T-helper 1 cell treated with Interleukin-12 subunit alpha and Interleukin-12 subunit beta and Interleukin-4 antibody, amounts not matched to agents 30 ng/mL and 1 ng/mL, for 36 hours (primary cell): ENCODE measurements around the gene EPX. TPM values are rescaled to one million over a fixed set of nuclear protein-coding genes. Genes with fewer than 3 reads are reported as not detected.
"Not testable (repeated sequence)": the region's sequence is repeated elsewhere in the genome, so short reads cannot be mapped to it uniquely, and the experiment has no call there.

Source experiments
- intact Hi-C: fragments of 100-400 bp; cut with micrococcal nuclease; formaldehyde crosslinking; loops from one replicate; pipeline ENCODE4 v1.15.1; 2024
- total RNA-seq: library from RNA; stranded (reverse); gene quantifications from 2 replicates; pipeline ENCODE4 v1.2.3, GENCODE V29; 2022

The EPX gene, protein sequence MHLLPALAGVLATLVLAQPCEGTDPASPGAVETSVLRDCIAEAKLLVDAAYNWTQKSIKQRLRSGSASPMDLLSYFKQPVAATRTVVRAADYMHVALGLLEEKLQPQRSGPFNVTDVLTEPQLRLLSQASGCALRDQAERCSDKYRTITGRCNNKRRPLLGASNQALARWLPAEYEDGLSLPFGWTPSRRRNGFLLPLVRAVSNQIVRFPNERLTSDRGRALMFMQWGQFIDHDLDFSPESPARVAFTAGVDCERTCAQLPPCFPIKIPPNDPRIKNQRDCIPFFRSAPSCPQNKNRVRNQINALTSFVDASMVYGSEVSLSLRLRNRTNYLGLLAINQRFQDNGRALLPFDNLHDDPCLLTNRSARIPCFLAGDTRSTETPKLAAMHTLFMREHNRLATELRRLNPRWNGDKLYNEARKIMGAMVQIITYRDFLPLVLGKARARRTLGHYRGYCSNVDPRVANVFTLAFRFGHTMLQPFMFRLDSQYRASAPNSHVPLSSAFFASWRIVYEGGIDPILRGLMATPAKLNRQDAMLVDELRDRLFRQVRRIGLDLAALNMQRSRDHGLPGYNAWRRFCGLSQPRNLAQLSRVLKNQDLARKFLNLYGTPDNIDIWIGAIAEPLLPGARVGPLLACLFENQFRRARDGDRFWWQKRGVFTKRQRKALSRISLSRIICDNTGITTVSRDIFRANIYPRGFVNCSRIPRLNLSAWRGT
- not detected in 2 replicates for total RNA-seq

DNA sequence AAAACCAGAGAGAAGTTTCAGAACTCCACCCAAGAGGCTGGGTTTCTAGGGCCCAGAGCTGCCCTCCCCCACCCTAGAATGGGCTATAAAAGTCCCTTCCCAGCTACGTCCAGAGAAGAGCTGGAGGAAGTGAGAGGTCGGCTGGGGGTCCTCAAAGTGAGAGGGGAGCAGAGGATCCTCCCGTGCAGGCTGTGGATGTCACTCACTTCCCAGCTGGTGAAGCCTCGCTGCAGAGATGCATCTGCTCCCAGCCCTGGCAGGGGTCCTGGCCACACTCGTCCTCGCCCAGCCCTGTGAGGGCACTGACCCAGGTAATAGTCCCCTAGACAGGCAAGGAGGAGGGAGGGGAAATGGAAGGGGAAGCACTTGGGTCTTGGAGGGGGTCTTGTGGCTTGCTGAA is at the start of gene EPX:
EPX (plus strand) TSS at position 115 of the 400 bp plus-strand sequence; CDS start at position 236, 121 bp downstream.
- intact Hi-C loops, result no loop called here

DNA sequence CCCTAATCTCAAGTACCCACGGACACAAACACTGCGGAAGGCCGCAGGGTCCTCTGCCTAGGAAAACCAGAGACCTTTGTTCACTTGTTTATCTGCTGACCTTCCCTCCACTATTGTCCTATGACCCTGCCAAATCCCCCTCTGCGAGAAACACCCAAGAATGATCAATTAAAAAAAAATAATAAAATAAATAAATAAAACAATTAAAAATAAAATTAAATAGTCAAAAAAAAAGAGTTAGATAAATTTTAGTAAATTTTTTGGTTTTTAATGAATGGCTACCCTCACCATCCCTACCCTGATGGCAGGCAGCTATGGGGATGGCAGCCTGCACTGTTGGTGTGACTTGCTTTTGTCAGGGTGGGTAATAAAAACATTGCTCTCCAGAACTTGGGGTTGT is 49.2 kb upstream of the EPX start:
- intact Hi-C loops, result not testable (repeated sequence)

DNA sequence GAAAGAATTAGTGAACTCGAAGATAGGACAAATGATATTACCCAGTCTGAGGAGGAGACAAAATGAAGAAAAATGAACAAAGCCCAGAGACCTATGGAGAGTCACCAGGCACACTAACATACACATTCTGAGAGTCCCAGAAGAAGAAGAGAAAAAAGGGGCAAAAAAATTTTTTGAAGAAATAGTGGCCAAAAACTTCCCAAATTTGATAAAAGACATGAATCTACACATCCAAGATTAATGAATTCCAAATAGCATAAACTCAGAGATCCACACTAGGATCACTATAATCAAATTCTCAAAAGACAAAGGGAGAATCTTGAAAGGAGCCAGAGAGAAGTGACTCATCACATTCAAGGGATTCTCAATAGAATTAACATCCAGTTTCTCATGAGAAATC is 47.7 kb upstream of the EPX start:
- intact Hi-C loops, result no loop called here

DNA sequence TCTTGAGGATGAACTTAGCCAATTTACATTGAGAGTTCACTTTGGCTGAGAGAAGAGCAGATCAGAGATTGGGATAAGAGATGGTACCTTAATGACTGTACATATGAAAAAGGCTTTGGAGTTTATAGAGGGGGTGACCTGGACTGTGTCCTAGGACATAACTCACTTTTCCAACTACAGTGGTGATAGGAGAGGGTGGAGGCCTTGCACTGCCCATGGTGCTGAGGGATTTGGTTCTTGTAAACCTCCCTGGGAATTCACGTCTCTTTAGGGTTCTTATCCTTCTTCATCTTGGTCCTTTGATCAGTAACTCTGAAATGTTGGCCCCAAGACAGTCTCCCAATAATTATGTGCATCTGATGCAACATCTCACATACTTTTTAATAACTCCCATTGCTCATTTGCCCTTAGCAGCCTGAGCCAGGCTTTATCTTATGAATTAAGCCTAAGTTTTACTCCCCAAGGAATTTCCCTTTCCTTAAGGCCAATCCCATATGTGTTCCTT is 44.5 kb upstream of the EPX start, which contains the start of gene OR4D1:
OR4D1 (plus strand) TSS at position 455 of the 505 bp plus-strand sequence. CDS start 6,770 bp downstream, outside the sequence.
- intact Hi-C loops, result no loop called here

DNA sequence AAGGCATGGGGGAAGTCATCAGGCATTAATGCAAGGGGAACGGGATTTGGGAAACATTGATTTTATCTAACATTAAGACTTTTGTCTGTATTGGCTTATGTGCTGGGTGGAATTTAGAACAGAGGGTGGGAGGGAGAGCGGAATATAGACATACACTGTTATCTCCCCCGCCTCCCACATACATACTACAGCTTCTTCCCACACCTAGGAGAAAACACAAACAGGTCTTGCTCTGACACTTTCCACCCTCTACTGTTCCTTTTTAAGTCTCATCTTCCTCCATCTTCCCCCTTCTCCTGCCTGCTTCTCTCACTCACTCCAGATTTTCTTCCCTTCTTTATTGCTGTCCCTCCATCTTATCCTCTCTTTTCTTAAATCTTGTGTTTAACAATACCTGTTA is 43.9 kb upstream of the EPX start:
- intact Hi-C loops, result no loop called here

DNA sequence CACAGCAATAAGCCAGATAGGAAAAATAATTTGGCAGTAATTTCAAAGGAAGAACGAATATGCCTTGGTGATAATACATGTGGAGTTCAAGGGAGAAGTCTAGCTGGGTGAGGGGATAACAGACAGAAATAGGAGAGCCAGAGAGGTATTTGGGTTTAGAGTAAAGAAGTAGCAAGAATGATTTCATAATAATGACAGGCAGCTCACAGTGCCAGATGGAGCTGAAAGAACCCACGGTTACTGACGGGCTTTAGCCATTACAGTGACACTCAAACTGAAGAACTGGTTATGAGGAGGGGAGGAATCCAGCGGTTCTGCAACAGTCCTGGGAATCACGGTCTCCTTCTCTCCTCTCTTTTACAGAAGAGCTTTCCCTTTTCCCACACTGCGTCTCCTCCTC is 42.1 kb upstream of the EPX start:
- intact Hi-C loops, result loop anchor here (5.0 to 10.0 kb wide), 2 partner anchors 298 to 896 kb away; partner anchors contain the start of genes MRPS23 and MSI2

DNA sequence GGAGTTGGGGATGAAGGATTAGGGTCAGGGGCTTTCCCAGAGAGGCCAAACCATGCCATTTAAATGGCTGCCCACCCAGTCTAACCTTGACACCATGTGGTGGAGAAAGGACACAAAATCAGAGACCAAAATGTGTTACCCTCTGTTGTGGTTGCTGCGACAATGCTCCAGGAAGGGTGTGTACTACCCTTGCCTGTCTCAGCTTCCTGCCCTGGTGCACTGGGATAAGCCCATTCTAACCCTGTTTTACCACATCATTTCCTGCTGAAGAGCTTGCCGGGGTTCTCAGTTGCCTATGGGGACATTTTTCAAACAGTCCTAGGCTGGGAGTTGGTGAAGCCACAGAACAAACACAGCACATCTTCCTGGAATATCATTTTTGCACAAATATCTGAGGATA is 39.5 kb upstream of the EPX start:
- intact Hi-C loops, result loop anchor here (1.0 to 10.0 kb wide), 4 partner anchors 19 to 898 kb away; partner anchors contain the start of genes MKS1, MRPS23 and MSI2

DNA sequence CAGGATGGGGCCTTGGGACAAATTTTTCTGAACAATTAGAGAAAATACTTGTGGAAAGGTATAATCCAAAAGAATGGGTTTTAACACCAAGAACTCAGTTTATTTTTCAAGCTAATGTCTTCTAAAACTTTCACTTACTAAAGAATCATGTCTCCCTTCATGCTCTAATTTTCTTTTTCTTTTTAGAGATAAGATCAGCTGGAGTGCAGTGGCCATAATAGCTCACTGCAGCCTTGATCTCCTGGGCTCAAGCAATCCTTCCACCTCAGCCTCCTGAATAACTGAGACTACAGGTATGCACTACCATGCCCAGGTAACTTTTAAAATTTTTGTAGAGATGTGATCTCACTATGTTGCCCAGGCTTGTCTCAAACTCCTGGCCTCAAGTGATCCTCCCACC is 38.9 kb upstream of the EPX start:
- intact Hi-C loops, result loop anchor here (1.0 to 10.0 kb wide), 4 partner anchors 19 to 899 kb away; partner anchors contain the start of genes MKS1, MRPS23 and MSI2

DNA sequence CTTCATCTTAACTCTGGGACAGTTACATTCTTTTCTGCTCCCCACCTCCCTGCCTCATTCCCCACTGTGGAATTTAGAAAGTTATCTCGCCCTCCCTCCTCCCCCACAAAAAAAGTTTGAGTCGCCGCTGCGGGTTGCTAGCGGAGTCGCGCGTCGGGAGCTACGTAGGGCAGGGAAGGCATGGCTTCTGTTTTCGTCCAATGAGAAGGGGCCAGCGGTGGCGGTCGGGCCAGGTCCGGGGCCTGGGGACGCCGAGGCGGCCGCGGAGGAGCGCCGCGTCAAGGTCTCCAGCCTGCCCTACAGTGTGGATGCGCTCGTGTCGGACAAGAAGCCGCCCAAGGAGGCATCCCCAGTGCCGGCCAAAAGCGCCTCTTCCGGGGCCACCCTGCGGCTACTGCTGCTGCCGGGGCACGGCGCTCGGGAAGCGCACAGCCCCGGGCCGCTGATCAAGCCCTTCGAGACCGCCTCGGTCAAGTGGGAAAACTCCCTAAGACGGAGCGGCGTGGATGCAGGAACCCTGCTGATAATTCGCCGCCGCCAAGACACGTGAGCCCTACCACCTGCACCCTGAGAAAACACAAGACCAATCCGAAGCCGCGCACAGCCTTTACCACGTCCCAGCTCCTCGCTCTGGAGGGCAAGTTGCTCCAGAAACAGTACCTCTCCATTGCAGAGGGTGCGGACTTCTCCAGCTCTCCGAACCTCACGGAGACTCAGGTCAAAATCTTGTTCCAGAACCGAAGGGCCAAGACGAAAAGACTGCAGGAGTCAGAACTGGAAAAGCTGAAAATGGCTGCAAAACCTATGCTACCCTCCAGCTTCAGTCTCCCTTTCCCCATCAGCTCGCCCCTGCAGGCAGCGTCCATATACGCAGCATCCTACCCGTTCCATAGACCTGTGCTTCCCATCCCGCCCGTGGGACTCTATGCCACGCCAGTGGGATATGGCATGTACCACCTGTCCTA is 35.4 kb upstream of the EPX start:
- intact Hi-C loops, result loop anchor here (1.0 to 10.0 kb wide), 3 partner anchors 74 to 902 kb away; partner anchors contain the start of genes DYNLL2, MSI2 and SRSF1

DNA sequence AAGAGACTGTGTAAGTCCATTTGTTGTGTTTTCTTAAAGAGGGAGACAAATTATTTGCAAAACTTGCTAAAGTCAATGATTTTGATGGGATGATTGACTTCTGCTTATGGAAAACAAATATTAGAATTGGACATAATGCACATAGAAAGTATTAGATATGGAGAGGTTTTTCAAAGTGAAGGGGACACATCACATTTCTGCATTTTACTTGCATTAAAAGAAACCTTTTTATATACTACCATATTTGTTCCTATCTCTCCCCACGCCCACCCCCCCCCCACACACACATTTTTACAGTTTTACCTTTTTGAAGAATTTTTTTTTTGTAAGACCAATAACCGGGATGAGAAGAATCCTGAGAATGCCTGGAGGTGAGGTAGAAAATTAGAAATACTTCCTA is 34.3 kb upstream of the EPX start:
- intact Hi-C loops, result loop anchor here (10.0 kb wide), 1 partner anchor 903 kb away; the partner anchor contains the start of gene MSI2

DNA sequence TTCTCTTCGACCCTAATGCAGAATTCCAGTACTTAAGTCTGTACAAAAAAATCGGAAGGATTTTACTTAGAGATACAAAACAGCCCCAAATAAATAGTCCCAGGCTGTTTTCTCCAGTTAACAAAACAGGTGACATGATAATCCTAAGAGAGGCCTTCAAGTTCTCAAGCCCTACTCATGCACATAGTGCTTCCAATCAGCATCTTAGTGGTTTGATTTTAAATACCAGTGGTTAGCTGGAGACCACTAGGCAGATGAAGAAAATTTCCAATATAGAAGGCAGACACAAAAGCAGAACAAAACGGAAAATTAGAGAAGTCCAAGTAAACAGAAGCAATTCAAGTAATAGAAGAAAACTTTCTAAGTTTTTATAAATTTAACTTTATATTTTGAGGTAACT is 31.0 kb upstream of the EPX start:
- intact Hi-C loops, result no loop called here

DNA sequence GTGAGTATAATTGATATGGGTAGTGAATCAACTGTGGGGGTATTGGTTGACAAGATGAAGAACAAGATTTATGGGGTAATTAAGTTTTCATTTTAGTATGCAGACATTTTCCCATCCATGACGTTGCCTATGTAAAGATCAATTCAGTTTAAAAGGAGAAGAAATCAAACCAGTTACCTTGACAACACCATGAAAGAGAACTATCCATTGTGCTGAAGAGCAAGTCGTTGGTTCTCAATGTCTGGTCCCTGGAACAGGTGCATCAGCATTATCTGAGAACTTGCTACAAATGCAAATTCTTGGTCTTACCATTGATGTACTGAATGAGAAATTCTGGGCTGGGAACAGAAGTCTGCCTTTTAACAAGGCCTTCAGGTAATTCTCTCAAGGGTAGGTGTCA is 26.5 kb upstream of the EPX start:
- intact Hi-C loops, result no loop called here

DNA sequence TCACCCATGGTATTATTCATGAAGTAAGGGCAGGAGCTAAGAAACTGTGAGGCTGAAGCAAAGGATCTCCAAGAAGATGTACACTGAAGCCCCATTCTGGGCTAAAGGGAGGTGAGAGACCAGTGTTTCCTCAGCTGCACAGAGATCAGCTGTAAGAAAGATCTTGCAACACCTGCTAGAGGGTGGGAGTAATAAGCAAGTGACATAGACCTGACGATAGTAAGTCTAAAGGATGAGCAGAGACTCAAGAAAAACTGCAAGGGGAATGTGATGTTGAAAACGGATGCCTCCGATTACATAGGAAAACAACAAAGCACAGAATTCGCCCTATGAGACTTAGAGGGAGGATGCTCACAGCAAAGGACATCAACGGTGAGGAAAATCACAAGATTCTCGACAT is 25.8 kb upstream of the EPX start, which contains the start of gene OR4D2:
OR4D2 (plus strand) TSS at position 301 of the 400 bp plus-strand sequence. CDS start 2,674 bp downstream, outside the sequence.
- intact Hi-C loops, result no loop called here

DNA sequence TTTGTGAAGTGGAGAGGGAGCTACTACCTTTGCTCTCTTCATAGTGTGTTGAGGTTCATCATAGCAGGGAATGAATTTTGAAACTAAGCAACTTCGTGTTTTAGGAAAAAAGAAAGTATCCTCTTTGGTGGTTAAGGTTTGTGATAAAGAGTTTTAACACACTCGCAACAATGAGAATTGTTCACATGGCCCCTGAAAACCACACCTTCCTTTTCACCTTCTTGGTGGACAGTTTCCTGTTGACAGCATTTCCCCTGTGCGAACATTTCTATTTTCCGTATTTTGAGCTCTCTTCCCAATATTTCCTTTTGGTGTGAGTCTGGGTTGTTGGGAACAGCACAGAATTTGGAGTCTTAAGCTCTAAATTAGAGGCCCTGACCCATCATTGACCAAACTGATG is 21.9 kb upstream of the EPX start:
- intact Hi-C loops, result loop anchor here (5.0 kb wide), 1 partner anchor 318 kb away; the partner anchor contains the start of gene MRPS23

DNA sequence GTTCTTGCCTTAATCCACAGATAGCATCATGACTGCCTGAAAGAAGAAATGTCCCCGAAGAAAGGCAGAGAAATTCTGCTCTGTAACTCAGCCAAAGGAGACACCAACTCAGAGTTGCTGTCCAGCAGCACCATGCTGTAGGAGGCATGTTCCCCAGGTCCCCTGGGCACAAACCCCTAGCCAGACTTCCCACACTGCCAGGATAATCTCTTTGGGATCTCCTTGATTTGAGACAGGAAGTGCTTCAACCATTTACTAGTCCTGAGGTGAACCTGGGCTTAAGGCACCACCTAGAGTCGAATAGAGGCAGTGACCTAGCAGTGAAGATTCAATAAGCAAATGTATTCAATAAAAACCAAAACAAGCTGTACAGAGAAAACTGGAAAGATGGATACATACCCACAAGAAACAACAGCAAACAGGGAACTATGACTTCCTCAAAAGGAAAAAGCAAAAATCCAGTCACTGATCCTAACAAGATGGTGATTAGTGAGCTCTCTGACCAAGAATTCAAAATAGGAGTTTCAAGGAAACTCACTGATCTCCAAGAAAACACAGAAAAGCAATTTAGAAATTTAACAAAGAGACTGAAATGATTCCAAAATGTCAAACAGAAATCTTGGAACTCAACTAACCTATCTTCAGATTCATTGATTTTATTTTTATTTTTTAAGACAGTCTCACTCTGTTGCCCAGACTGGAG is 20.0 kb upstream of the EPX start:
- intact Hi-C loops, result loop anchor here (1.0 to 5.0 kb wide), 9 partner anchors 19 to 320 kb away; partner anchors contain the start of genes MKS1 and MRPS23

DNA sequence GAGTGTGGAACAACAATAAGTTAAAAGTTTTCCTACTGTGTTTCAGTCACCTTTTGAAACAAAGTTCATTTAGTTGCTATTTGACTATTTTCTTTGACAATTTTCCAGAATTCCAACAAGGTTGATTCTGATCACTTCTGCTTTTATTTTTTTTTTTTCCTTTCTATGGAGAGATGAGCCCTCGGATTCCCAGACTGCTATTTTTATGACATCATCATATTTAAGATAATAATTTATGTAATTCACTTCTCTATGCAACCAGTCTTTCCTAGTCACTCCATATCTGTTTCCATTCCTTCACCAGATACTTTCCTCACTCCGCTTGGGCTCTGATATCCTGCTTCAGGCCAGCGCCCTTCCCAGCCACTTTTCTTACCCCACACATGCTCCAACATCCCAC is 17.7 kb upstream of the EPX start:
- intact Hi-C loops, result loop anchor here (5.0 kb wide), 1 partner anchor 323 kb away; the partner anchor contains the start of gene MRPS23

DNA sequence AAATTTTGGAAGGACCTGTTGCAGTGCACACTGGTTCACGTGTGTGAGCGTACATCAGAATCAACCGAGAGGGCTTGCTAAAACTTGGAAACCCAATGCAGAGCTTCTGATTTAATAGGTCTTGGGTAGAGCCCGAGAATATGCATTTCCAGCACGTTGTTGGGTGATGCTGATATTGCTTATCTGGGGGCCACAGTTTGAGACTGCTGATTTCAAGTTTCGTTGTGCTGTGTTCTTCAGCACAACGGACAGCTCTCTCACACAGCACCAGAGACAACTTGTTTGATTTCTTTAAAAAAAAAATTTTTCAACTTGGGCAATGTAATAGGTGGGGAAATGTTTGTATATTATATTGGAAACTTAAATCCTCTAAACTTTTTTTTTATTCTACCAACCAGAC is 16.3 kb upstream of the EPX start:
- intact Hi-C loops, result no loop called here

DNA sequence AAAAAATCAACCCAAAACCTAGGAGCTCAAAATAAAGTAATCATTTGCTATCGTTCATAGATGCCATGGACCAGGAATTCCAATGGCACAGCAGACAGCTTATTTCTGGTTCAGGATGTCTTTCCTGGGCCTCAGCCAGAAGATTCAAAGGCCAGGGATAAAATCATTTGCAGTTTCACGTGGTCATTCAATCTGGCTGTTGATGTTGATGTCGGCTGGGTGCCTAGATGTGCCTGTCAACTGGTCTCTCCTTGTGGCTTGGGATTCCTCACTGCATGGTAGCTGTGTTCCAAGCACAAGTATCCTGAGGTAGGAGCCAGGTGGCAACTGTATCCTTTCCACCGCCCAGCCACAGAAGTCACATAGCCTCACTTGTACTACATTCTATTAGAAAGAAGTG is 10.7 kb upstream of the EPX start:
- intact Hi-C loops, result no loop called here

DNA sequence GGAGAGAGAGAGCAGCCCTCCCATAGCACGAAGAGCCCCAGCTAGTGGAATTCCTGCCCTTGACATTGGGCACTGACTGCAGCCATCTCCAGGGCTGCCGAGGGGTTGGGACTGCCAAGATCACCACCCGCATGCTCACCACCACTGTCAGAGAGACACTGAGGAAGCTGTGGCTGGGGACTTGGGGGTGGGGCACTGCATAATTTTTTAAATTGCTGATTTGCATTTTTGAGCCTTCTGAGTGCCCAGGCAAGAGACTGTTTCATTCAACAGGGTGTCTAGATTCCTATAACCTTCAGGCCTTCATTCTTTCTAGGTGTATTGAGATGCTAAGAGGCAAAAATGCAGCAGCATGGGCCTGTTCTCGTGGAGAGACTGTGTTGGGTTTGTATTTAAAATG is 9.0 kb upstream of the EPX start:
- intact Hi-C loops, result no loop called here
